CD4-positive, alpha-beta T cell (primary cell): ENCODE data around the gene NME8. TPM values are rescaled to one million over a fixed set of nuclear protein-coding genes. Genes with fewer than 3 reads are reported as not detected.
A peak's percentile ranks its signal among the peaks of the same experiment; 100 is the strongest.

ENCODE experiments used
- ATAC-seq: fragments of 200-7000 bp; cut with Tn5 transposase; one replicate; pipeline ENCODE4 v1.10.0; 2022; ENCODE audit warnings: mild to moderate bottlenecking; ENCODE audit not compliant: poor library complexity
- CTCF ChIA-PET: fragments of 350-600 bp; sonication (Branson Sonifier 250); formaldehyde crosslinking; loops from one replicate; lab custom pipeline; 2021; ENCODE audit warnings: antibody characterized with exemption, inconsistent platforms; lab: Charles Lee
- POLR2A ChIA-PET: fragments of 350-600 bp; sonication (Branson Sonifier 250); formaldehyde crosslinking; loops from one replicate; lab custom pipeline; 2021; ENCODE audit warnings: antibody characterized with exemption, inconsistent platforms; lab: Charles Lee
- DNase-seq, 14 experiments: peaks; one replicate each; pipeline ENCODE4 v3.0.0-alpha.2; 2013 to 2020; ENCODE audit warnings: mixed read lengths in 2 of 14
- H3K27ac ChIP-seq, 2 donors: one replicate each; pipeline versions ENCODE4 v1.5.1 to v1.7.0; 2013; ENCODE audit warnings: low read length in 2 of 2, low read depth in 1 of 2, mild to moderate bottlenecking in 1 of 2
- H3K27me3 ChIP-seq, 2 experiments: 1 replicate in 1 of 2; 2 replicates in 1 of 2; pipeline versions ENCODE4 v1.6.1 to v1.7.0; 2013; ENCODE audit warnings: low read length in 2 of 2, control low read depth in 1 of 2, mild to moderate bottlenecking in 1 of 2, moderate library complexity in 1 of 2; ENCODE audit not compliant: insufficient read depth in 2 of 2, control insufficient read depth in 1 of 2
- H3K36me3 ChIP-seq: one replicate; pipeline ENCODE4 v1.6.1; 2013; ENCODE audit warnings: low read length, control low read depth; ENCODE audit not compliant: insufficient read depth
- H3K4me1 ChIP-seq: one replicate; pipeline ENCODE4 v1.6.1; 2013; ENCODE audit warnings: low read length, control low read depth; ENCODE audit not compliant: insufficient read depth
- H3K4me3 ChIP-seq: one replicate; pipeline ENCODE4 v1.5.1; 2013; ENCODE audit warnings: mild to moderate bottlenecking, low read length, moderate library complexity
- H3K9me3 ChIP-seq, 2 experiments: 1 replicate in 1 of 2; 2 replicates in 1 of 2; pipeline versions ENCODE4 v1.6.1 to v1.7.0; 2013; ENCODE audit warnings: low read length in 2 of 2, mild to moderate bottlenecking in 2 of 2, control low read depth in 1 of 2, moderate library complexity in 1 of 2; ENCODE audit not compliant: control insufficient read depth in 1 of 2, insufficient read depth in 1 of 2
- H3K27ac Mint-ChIP-seq: one replicate; pipeline ENCODE4 v1.8.0; 2020; ENCODE audit warnings: mixed read lengths
- H3K27me3 Mint-ChIP-seq: one replicate; pipeline ENCODE4 v1.8.0; 2021; ENCODE audit warnings: mixed read lengths
- H3K36me3 Mint-ChIP-seq: one replicate; pipeline ENCODE4 v1.8.0; 2021; ENCODE audit warnings: low read depth, mixed read lengths
- H3K4me1 Mint-ChIP-seq: one replicate; pipeline ENCODE4 v1.8.0; 2021; ENCODE audit warnings: low read depth, mixed read lengths
- H3K4me3 Mint-ChIP-seq: one replicate; pipeline ENCODE4 v1.8.0; 2020; ENCODE audit warnings: mild to moderate bottlenecking, mixed read lengths
- H3K9me3 Mint-ChIP-seq: one replicate; pipeline ENCODE4 v1.8.0; 2020; ENCODE audit warnings: mixed read lengths
- CTCF ChIP-seq: fragments of 200-600 bp; IDR thresholded peaks from one replicate; pipeline ENCODE4 v1.8.0; 2022; ENCODE audit warnings: antibody characterized with exemption, mild to moderate bottlenecking
- intact Hi-C, 2 experiments: fragments of 100-400 bp; cut with DNase I in 1 of 2; cut with micrococcal nuclease in 1 of 2; formaldehyde crosslinking; loops; one replicate each; pipeline versions ENCODE4 v1.15.1 to v1.9.0; 2023 to 2025; cut with DNase I, micrococcal nuclease
- total RNA-seq, 174 experiments: library from RNA in 2 of 174; stranded (reverse) in 2 of 174; gene quantifications; one replicate each; pipeline ENCODE4 v1.2.3 and lab custom pipeline; 2021 to 2026

NME8 gene
- total RNA-seq, 2 experiments from 2014 or later, result not detected

- no peaks in the 10 kb centered on the region for H3K36me3 Mint-ChIP-seq
- H3K9me3 Mint-ChIP-seq, result peaks cover 3% of the 10 kb centered on the region
- H3K4me1 ChIP-seq, result peaks cover 11% of the 10 kb centered on the region
- peaks cover 0 to 7% of the 10 kb centered on the region in 2 experiments for H3K9me3 ChIP-seq
- DNase-seq (peak in 2 of 14 experiments; percentile 9 to 13), ATAC-seq (peak; percentile 52)
- H3K4me1 Mint-ChIP-seq, result peaks cover 15% of the 10 kb centered on the region
- H3K27me3 Mint-ChIP-seq, result peaks cover 61% of the 10 kb centered on the region
- no peak overlapping the region for H3K27ac ChIP-seq
- peak overlapping the region; percentile 47 for H3K4me3 ChIP-seq
- H3K27ac Mint-ChIP-seq, result no peak overlapping the region
- ChIA-PET CTCF (no interaction called here), POLR2A (no interaction called here)
- H3K36me3 ChIP-seq, result no peaks in the 10 kb centered on the region
- peak overlapping the region; percentile 87 for H3K4me3 Mint-ChIP-seq
- intact Hi-C loops, result no loop called here
- peaks cover 32 to 56% of the 10 kb centered on the region in 2 experiments for H3K27me3 ChIP-seq
- no peak for TF ChIP-seq CTCF
Observed at GRCh38 chr7:37920849-37921805, 72.7 kb downstream of the NME8 start.

GRCh38 chr7:37921876-37922275, 73.5 kb downstream of the NME8 start:
- intact Hi-C loops, result no loop called here
- H3K27me3 ChIP-seq, result peaks cover 29 to 48% of the 10 kb centered on the region in 2 experiments
- Mint-ChIP-seq H3K36me3 (no peaks in the 10 kb centered on the region), H3K9me3 (peaks cover 4% of the 10 kb centered on the region), H3K4me3 (peak overlapping the region; percentile 40), H3K27ac (no peak overlapping the region), H3K27me3 (peaks cover 58% of the 10 kb centered on the region), H3K4me1 (peaks cover 15% of the 10 kb centered on the region)
- DNase-seq (no peak), ATAC-seq (no peak)
- POLR2A ChIA-PET, result no interaction called here
- H3K27ac ChIP-seq, result no peak overlapping the region
- H3K9me3 ChIP-seq, result peaks cover 0 to 4% of the 10 kb centered on the region in 2 experiments
- H3K4me1 ChIP-seq, result peaks cover 6% of the 10 kb centered on the region
- CTCF ChIA-PET, result no interaction called here
- no peak for TF ChIP-seq CTCF
- H3K36me3 ChIP-seq, result no peaks in the 10 kb centered on the region
- no peak overlapping the region for H3K4me3 ChIP-seq

- H3K36me3 Mint-ChIP-seq, result no peaks in the 10 kb centered on the region
- intact Hi-C loops, result no loop called here
- no peak for TF ChIP-seq CTCF
- H3K27ac Mint-ChIP-seq, result no peak overlapping the region
- Histone ChIP-seq H3K27ac (no peak overlapping the region), H3K27me3 (peaks cover 26 to 38% of the 10 kb centered on the region in 2 experiments), H3K4me1 (peaks cover 6% of the 10 kb centered on the region), H3K9me3 (peaks cover 0 to 4% of the 10 kb centered on the region in 2 experiments), H3K36me3 (no peaks in the 10 kb centered on the region), H3K4me3 (no peak overlapping the region)
- ATAC-seq (no peak), DNase-seq (no peak)
- ChIA-PET POLR2A (no interaction called here), CTCF (no interaction called here)
- H3K9me3 Mint-ChIP-seq, result peaks cover 4% of the 10 kb centered on the region
- H3K27me3 Mint-ChIP-seq, result peaks cover 37% of the 10 kb centered on the region
- H3K4me1 Mint-ChIP-seq, result peaks cover 6% of the 10 kb centered on the region
- no peak overlapping the region for H3K4me3 Mint-ChIP-seq
Observed at GRCh38 chr7:37923996-37924395, 75.6 kb downstream of the NME8 start.
